CD4-positive, alpha-beta T cell (primary cell): ENCODE measurements around the gene GBA3. TPM values are rescaled to one million over a fixed set of nuclear protein-coding genes. Genes with fewer than 3 reads are reported as not detected.

Source experiments
- ATAC-seq: fragments of 200-7000 bp; cut with Tn5 transposase; one replicate; pipeline ENCODE4 v1.10.0; 2022; ENCODE audit warnings: mild to moderate bottlenecking; ENCODE audit not compliant: poor library complexity
- CTCF ChIA-PET: fragments of 350-600 bp; sonication (Branson Sonifier 250); formaldehyde crosslinking; loops from one replicate; lab custom pipeline; 2021; ENCODE audit warnings: antibody characterized with exemption, inconsistent platforms; lab: Charles Lee
- POLR2A ChIA-PET: fragments of 350-600 bp; sonication (Branson Sonifier 250); formaldehyde crosslinking; loops from one replicate; lab custom pipeline; 2021; ENCODE audit warnings: antibody characterized with exemption, inconsistent platforms; lab: Charles Lee
- DNase-seq, 14 experiments: peaks; one replicate each; pipeline ENCODE4 v3.0.0-alpha.2; 2013 to 2020; ENCODE audit warnings: mixed read lengths in 2 of 14
- H3K27ac ChIP-seq, 2 donors: one replicate each; pipeline versions ENCODE4 v1.5.1 to v1.7.0; 2013; ENCODE audit warnings: low read length in 2 of 2, low read depth in 1 of 2, mild to moderate bottlenecking in 1 of 2
- H3K27me3 ChIP-seq, 2 experiments: 1 replicate in 1 of 2; 2 replicates in 1 of 2; pipeline versions ENCODE4 v1.6.1 to v1.7.0; 2013; ENCODE audit warnings: low read length in 2 of 2, control low read depth in 1 of 2, mild to moderate bottlenecking in 1 of 2, moderate library complexity in 1 of 2; ENCODE audit not compliant: insufficient read depth in 2 of 2, control insufficient read depth in 1 of 2
- H3K36me3 ChIP-seq: one replicate; pipeline ENCODE4 v1.6.1; 2013; ENCODE audit warnings: low read length, control low read depth; ENCODE audit not compliant: insufficient read depth
- H3K4me1 ChIP-seq: one replicate; pipeline ENCODE4 v1.6.1; 2013; ENCODE audit warnings: low read length, control low read depth; ENCODE audit not compliant: insufficient read depth
- H3K4me3 ChIP-seq: one replicate; pipeline ENCODE4 v1.5.1; 2013; ENCODE audit warnings: mild to moderate bottlenecking, low read length, moderate library complexity
- H3K9me3 ChIP-seq, 2 experiments: 1 replicate in 1 of 2; 2 replicates in 1 of 2; pipeline versions ENCODE4 v1.6.1 to v1.7.0; 2013; ENCODE audit warnings: low read length in 2 of 2, mild to moderate bottlenecking in 2 of 2, control low read depth in 1 of 2, moderate library complexity in 1 of 2; ENCODE audit not compliant: control insufficient read depth in 1 of 2, insufficient read depth in 1 of 2
- H3K27ac Mint-ChIP-seq: one replicate; pipeline ENCODE4 v1.8.0; 2020; ENCODE audit warnings: mixed read lengths
- H3K27me3 Mint-ChIP-seq: one replicate; pipeline ENCODE4 v1.8.0; 2021; ENCODE audit warnings: mixed read lengths
- H3K36me3 Mint-ChIP-seq: one replicate; pipeline ENCODE4 v1.8.0; 2021; ENCODE audit warnings: low read depth, mixed read lengths
- H3K4me1 Mint-ChIP-seq: one replicate; pipeline ENCODE4 v1.8.0; 2021; ENCODE audit warnings: low read depth, mixed read lengths
- H3K4me3 Mint-ChIP-seq: one replicate; pipeline ENCODE4 v1.8.0; 2020; ENCODE audit warnings: mild to moderate bottlenecking, mixed read lengths
- H3K9me3 Mint-ChIP-seq: one replicate; pipeline ENCODE4 v1.8.0; 2020; ENCODE audit warnings: mixed read lengths
- CTCF ChIP-seq: fragments of 200-600 bp; IDR thresholded peaks from one replicate; pipeline ENCODE4 v1.8.0; 2022; ENCODE audit warnings: antibody characterized with exemption, mild to moderate bottlenecking
- intact Hi-C, 2 experiments: fragments of 100-400 bp; cut with DNase I in 1 of 2; cut with micrococcal nuclease in 1 of 2; formaldehyde crosslinking; loops; one replicate each; pipeline versions ENCODE4 v1.15.1 to v1.9.0; 2023 to 2025; cut with DNase I, micrococcal nuclease
- total RNA-seq, 174 experiments: library from RNA in 2 of 174; stranded (reverse) in 2 of 174; gene quantifications; one replicate each; pipeline ENCODE4 v1.2.3 and lab custom pipeline; 2021 to 2026

The GBA3 gene
- total RNA-seq, 2 experiments from 2014 or later, result not detected

GRCh38 chr4:22672944-22673343 is 19.8 kb upstream of the GBA3 start:
- no peaks in the 10 kb centered on the region for H3K9me3 ChIP-seq
- TF ChIP-seq CTCF, result no peak
- H3K4me3 ChIP-seq, result no peak overlapping the region
- ChIA-PET CTCF (no interaction called here), POLR2A (interaction anchor here (0.5 kb wide), 1 partner anchor 661 kb away, joined by 4 read pairs; no protein-coding TSS in a partner anchor)
- H3K27ac ChIP-seq, result no peak overlapping the region
- Mint-ChIP-seq H3K27ac (peak overlapping the region; percentile 84), H3K4me1 (peaks cover 82% of the 10 kb centered on the region), H3K27me3 (no peaks in the 10 kb centered on the region), H3K4me3 (peak overlapping the region; percentile 47), H3K9me3 (no peaks in the 10 kb centered on the region), H3K36me3 (no peaks in the 10 kb centered on the region)
- intact Hi-C loops, result no loop called here
- H3K27me3 ChIP-seq, result no peaks in the 10 kb centered on the region
- peak in 2 of 14 experiments; percentile 8 to 11 for DNase-seq
- H3K36me3 ChIP-seq, result no peaks in the 10 kb centered on the region
- no peak for ATAC-seq
- H3K4me1 ChIP-seq, result peaks cover 4% of the 10 kb centered on the region

GRCh38 chr4:22674700-22675099 is 18.0 kb upstream of the GBA3 start:
- CTCF ChIA-PET, result no interaction called here

GRCh38 chr4:22676063-22676462 is 16.7 kb upstream of the GBA3 start:
- no peak for TF ChIP-seq CTCF
- CTCF ChIA-PET, result no interaction called here

More at GRCh38 chr4:22674700-22675099, 18.0 kb upstream of the GBA3 start:
- H3K27me3 Mint-ChIP-seq, result no peaks in the 10 kb centered on the region
- H3K27ac Mint-ChIP-seq, result peak overlapping the region; percentile 50
- DNase-seq, result no peak
- no peak overlapping the region for H3K4me3 ChIP-seq
- H3K4me1 Mint-ChIP-seq, result peaks cover 82% of the 10 kb centered on the region
- no peaks in the 10 kb centered on the region for H3K36me3 ChIP-seq
- H3K4me3 Mint-ChIP-seq, result no peak overlapping the region
- no peak for ATAC-seq
- H3K9me3 Mint-ChIP-seq, result no peaks in the 10 kb centered on the region
- H3K27me3 ChIP-seq, result no peaks in the 10 kb centered on the region
- no peaks in the 10 kb centered on the region for H3K36me3 Mint-ChIP-seq
- no peak for TF ChIP-seq CTCF
- POLR2A ChIA-PET, result no interaction called here
- no peaks in the 10 kb centered on the region for H3K9me3 ChIP-seq
- intact Hi-C loops, result no loop called here
- peaks cover 4% of the 10 kb centered on the region for H3K4me1 ChIP-seq
- H3K27ac ChIP-seq, result no peak overlapping the region

More at GRCh38 chr4:22676063-22676462, 16.7 kb upstream of the GBA3 start:
- POLR2A ChIA-PET, result interaction anchor here (0.7 kb wide), 1 partner anchor 11 kb away, joined by 3 read pairs; no protein-coding TSS in a partner anchor
- Mint-ChIP-seq H3K9me3 (no peaks in the 10 kb centered on the region), H3K36me3 (no peaks in the 10 kb centered on the region), H3K27ac (peak overlapping the region; percentile 65), H3K4me1 (peaks cover 80% of the 10 kb centered on the region), H3K4me3 (no peak overlapping the region), H3K27me3 (no peaks in the 10 kb centered on the region)
- Histone ChIP-seq H3K4me3 (no peak overlapping the region), H3K9me3 (no peaks in the 10 kb centered on the region), H3K27ac (peak overlapping the region in 1 of 2 donors; percentile 11), H3K27me3 (no peaks in the 10 kb centered on the region), H3K36me3 (no peaks in the 10 kb centered on the region), H3K4me1 (peaks cover 4% of the 10 kb centered on the region)
- intact Hi-C loops, result no loop called here
- DNase-seq (no peak), ATAC-seq (no peak)
